HepG2 (cell line): ENCODE data around the gene RPS2. TPM values are rescaled to one million over a fixed set of nuclear protein-coding genes. Genes with fewer than 3 reads are reported as not detected.
A peak's percentile ranks its signal among the peaks of the same experiment; 100 is the strongest.

Experiments
- CEBPB ChIP-seq: IDR thresholded peaks from 2 replicates; pipeline ENCODE4 v1.6.1; 2011; ENCODE audit warnings: low read depth, low read length, improper control_type of control experiment, borderline replicate concordance
- ELF4 ChIP-seq: sonication (generic); formaldehyde crosslinking; IDR thresholded peaks from 2 replicates; pipeline ENCODE4 v1.5.0; 2020; ENCODE audit warnings: missing genetic modification reagents, mild to moderate bottlenecking, moderate library complexity, borderline replicate concordance
- FOSL2 ChIP-seq: sonication (generic); formaldehyde crosslinking; IDR thresholded peaks from 2 replicates; pipeline ENCODE4 v1.4.0; 2020; ENCODE audit warnings: missing genetic modification reagents
- FOXK2 ChIP-seq: fragments of 450-650 bp; IDR thresholded peaks from 2 replicates; pipeline ENCODE4 v1.6.1; 2016
- HDAC6 ChIP-seq: fragments of 200-600 bp; sonication (generic); IDR thresholded peaks from 2 replicates; pipeline ENCODE4 v1.7.0; 2017; ENCODE audit warnings: mild to moderate bottlenecking, antibody characterized with exemption, low read length, low read depth
- LBX2 ChIP-seq: sonication (generic); formaldehyde crosslinking; IDR thresholded peaks from 2 replicates; pipeline ENCODE4 v1.5.0; 2020; ENCODE audit warnings: missing genetic modification reagents, mild to moderate bottlenecking, borderline replicate concordance
- MATR3 ChIP-seq: sonication (generic); formaldehyde crosslinking; IDR thresholded peaks from 2 replicates; pipeline ENCODE4 v1.4.0; 2020; ENCODE audit warnings: missing genetic modification reagents
- MIER2 ChIP-seq: IDR thresholded peaks from 2 replicates; pipeline ENCODE4 v1.6.1; 2016; ENCODE audit warnings: missing biosample characterization, missing genetic modification reagents
- NRL ChIP-seq: sonication (generic); formaldehyde crosslinking; IDR thresholded peaks from 2 replicates; pipeline ENCODE4 v1.5.0; 2020; ENCODE audit warnings: missing genetic modification reagents, mild to moderate bottlenecking, moderate library complexity, borderline replicate concordance
- RORA ChIP-seq: sonication (generic); formaldehyde crosslinking; IDR thresholded peaks from 2 replicates; pipeline ENCODE4 v1.5.0; 2020; ENCODE audit warnings: mild to moderate bottlenecking, missing genetic modification reagents, moderate library complexity
- SRF ChIP-seq: IDR thresholded peaks from 2 replicates; pipeline ENCODE4 v1.6.1; 2011; ENCODE audit warnings: mild to moderate bottlenecking, low read depth, low read length, moderate library complexity
- SRSF9 ChIP-seq: fragments of 200-400 bp; formaldehyde crosslinking; IDR thresholded peaks from 2 replicates; pipeline ENCODE4 v1.6.1; 2018; ENCODE audit warnings: borderline replicate concordance, mild to moderate bottlenecking, low read depth, low read length; ENCODE audit not compliant: insufficient read depth, poor library complexity, severe bottlenecking
- TBL1XR1 ChIP-seq: fragments of 150-350 bp; IDR thresholded peaks from 2 replicates; pipeline ENCODE4 v1.6.1; 2014; ENCODE audit warnings: borderline replicate concordance, low read length; ENCODE audit not compliant: partially characterized antibody
- THRA ChIP-seq: sonication (generic); formaldehyde crosslinking; IDR thresholded peaks from 2 replicates; pipeline ENCODE4 v1.4.0; 2020; ENCODE audit warnings: missing genetic modification reagents, borderline replicate concordance
- TMF1 ChIP-seq: sonication (generic); formaldehyde crosslinking; IDR thresholded peaks from 2 replicates; pipeline ENCODE4 v1.8.1; 2022; ENCODE audit warnings: low read depth, missing genetic modification reagents
- ZMYM2 ChIP-seq: sonication (generic); formaldehyde crosslinking; IDR thresholded peaks from 2 replicates; pipeline ENCODE4 v1.8.0; 2022; ENCODE audit warnings: mild to moderate bottlenecking, missing genetic modification reagents
- ZNF142 ChIP-seq: sonication (generic); formaldehyde crosslinking; IDR thresholded peaks from 2 replicates; pipeline ENCODE4 v1.4.0; 2020; ENCODE audit warnings: missing genetic modification reagents
- ZNF710 ChIP-seq: sonication (generic); formaldehyde crosslinking; IDR thresholded peaks from 2 replicates; pipeline ENCODE4 v1.5.0; 2020; ENCODE audit warnings: mild to moderate bottlenecking, missing genetic modification reagents, borderline replicate concordance
- polyA plus RNA-seq, 8 experiments: library from polyadenylated mRNA; depleted of rRNA in 3 of 8; stranded (reverse) in 7 of 8; unstranded in 1 of 8; fragments of >200 nt; fragmentation: Illumina TruSeq in 4 of 8; extraction: Trizol in 4 of 8; gene quantifications; 2 replicates each; pipeline versions ENCODE4 v1.2.1 to v1.2.3, GENCODE V29; 2011 to 2016; ENCODE audit warnings: low read depth in 4 of 8, missing spikeins in 1 of 8, mixed read lengths in 1 of 8; ENCODE audit not compliant: insufficient read depth in 1 of 8
- total RNA-seq, 5 experiments: library from RNA; depleted of rRNA; stranded (reverse); fragments of >200 nt; fragmentation: Illumina TruSeq; extraction: Trizol; gene quantifications; 2 replicates each; pipeline ENCODE4 v1.2.3, GENCODE V29; 2016; ENCODE audit warnings: low read depth in 1 of 5

Gene RPS2
- total and polyA plus RNA-seq, 2 of the 13 experiments (the other 11 are each of a cell fraction or from before 2014, with no cell fraction given), result 1,908 to 4,514 TPM

GRCh38 chr16:2009791-2010510 lies 45.3 kb upstream of the RPS2 start, which contains the start of gene ZNF598 (continued):
- TF ChIP-seq LBX2 (CRISPR knock-in tag), result no peak
- no peak for TF ChIP-seq ELF4 (CRISPR knock-in tag)
- 0 out of 2 replicates have a peak, but pooled peaks have one; percentile 24 for TF ChIP-seq SRF
- TF ChIP-seq NRL (CRISPR knock-in tag), result peak; percentile 36; the same call in 1 of the 2 replicates
- no peak for TF ChIP-seq SRSF9
- TF ChIP-seq ZMYM2 (CRISPR knock-in tag), result no peak
- no peak for TF ChIP-seq FOXK2
- no peak for TF ChIP-seq TBL1XR1
- no peak for TF ChIP-seq THRA
- TF ChIP-seq CEBPB, result no peak
- no peak for TF ChIP-seq ZNF142 (CRISPR knock-in tag)
- peak; percentile 28; the same call in 1 of the 2 replicates for TF ChIP-seq ZNF710 (CRISPR knock-in tag)
- no peak for TF ChIP-seq HDAC6
- TF ChIP-seq MIER2, result no peak
- TF ChIP-seq RORA (CRISPR knock-in tag), result no peak
- TF ChIP-seq FOSL2 (CRISPR knock-in tag), result no peak
- TF ChIP-seq MATR3 (CRISPR knock-in tag), result no peak
- TF ChIP-seq TMF1 (CRISPR knock-in tag), result no peak
